ENCODE measurements around the gene TANC2. TPM values are rescaled to one million over a fixed set of nuclear protein-coding genes. Genes with fewer than 3 reads are reported as not detected.

TANC2 gene
- total RNA-seq, 2 donors from 2014 or later, result 4.0 to 5.7 TPM

- Histone ChIP-seq H3K27me3 (no peaks in the 10 kb centered on the region), H3K4me3 (peak overlapping the region; percentile 49 to 90), H3K27ac (peak overlapping the region; percentile 64 to 74), H3K36me3 (no peaks in the 10 kb centered on the region), H3K9me3 (no peaks in the 10 kb centered on the region), H3K4me1 (peaks cover 0 to 17% of the 10 kb centered on the region in 2 donors)
- no peak for TF ChIP-seq CTCF (IDR thresholded peaks at IDR 0.05)
- DNase-seq (ENCODE audit: low spot score), result no peak
Observed at GRCh38 chr17:62965174-62965685, 805 bp upstream of the TANC2 start.

- DNase-seq (ENCODE audit: low spot score), result no peak
- no peaks in the 10 kb centered on the region for H3K9me3 ChIP-seq
- no peaks in the 10 kb centered on the region for H3K36me3 ChIP-seq
- TF ChIP-seq CTCF (IDR thresholded peaks at IDR 0.05), result no peak
- peaks cover 0 to 17% of the 10 kb centered on the region in 2 donors for H3K4me1 ChIP-seq
- no peaks in the 10 kb centered on the region for H3K27me3 ChIP-seq
- H3K27ac ChIP-seq, result peak overlapping the region; percentile 64 to 79
- peak overlapping the region; percentile 54 to 90 for H3K4me3 ChIP-seq
Observed at GRCh38 chr17:62966426-62967204, 580 bp downstream of the TANC2 start.

GRCh38 chr17:62967205-62967529 is 1.1 kb downstream of the TANC2 start:
- no peak for TF ChIP-seq CTCF (IDR thresholded peaks at IDR 0.05)
- peak overlapping the region; percentile 54 to 90 for H3K4me3 ChIP-seq
- no peaks in the 10 kb centered on the region for H3K36me3 ChIP-seq
- H3K4me1 ChIP-seq, result peaks cover 0 to 17% of the 10 kb centered on the region in 2 donors
- DNase-seq (ENCODE audit: low spot score), result no peak
- no peaks in the 10 kb centered on the region for H3K27me3 ChIP-seq
- peak overlapping the region in 1 of 2 donors; percentile 79 for H3K27ac ChIP-seq
- no peaks in the 10 kb centered on the region for H3K9me3 ChIP-seq

GRCh38 chr17:62968445-62968923 is 2.4 kb downstream of the TANC2 start:
- no peaks in the 10 kb centered on the region for H3K9me3 ChIP-seq
- H3K27ac ChIP-seq, result no peak overlapping the region
- DNase-seq (ENCODE audit: low spot score), result no peak
- H3K36me3 ChIP-seq, result no peaks in the 10 kb centered on the region
- no peak overlapping the region for H3K4me3 ChIP-seq
- peaks cover 0 to 17% of the 10 kb centered on the region in 2 donors for H3K4me1 ChIP-seq
- no peaks in the 10 kb centered on the region for H3K27me3 ChIP-seq
- TF ChIP-seq CTCF (IDR thresholded peaks at IDR 0.05), result peak; percentile 43 to 81

GRCh38 chr17:62970610-62971009 is 4.6 kb downstream of the TANC2 start:
- H3K27ac ChIP-seq, result no peak overlapping the region
- no peaks in the 10 kb centered on the region for H3K36me3 ChIP-seq
- H3K27me3 ChIP-seq, result no peaks in the 10 kb centered on the region
- no peaks in the 10 kb centered on the region for H3K9me3 ChIP-seq
- H3K4me1 ChIP-seq, result peaks cover 0 to 17% of the 10 kb centered on the region in 2 donors
- no peak overlapping the region for H3K4me3 ChIP-seq
- no peak for DNase-seq (ENCODE audit: low spot score)
- no peak for TF ChIP-seq CTCF (IDR thresholded peaks at IDR 0.05)

Data from right atrium auricular region (tissue), 2 donors.